NCI-H2081 treated with DMSO at 0.1 percent for 48 hours (cell line): ENCODE measurements around the gene NUDT4.
"Not testable (repeated sequence)": the region's sequence is repeated elsewhere in the genome, so short reads cannot be mapped to it uniquely, and the experiment has no call there.

ENCODE experiments used
- DNase-seq: peaks from one replicate; lab custom pipeline; 2025; lab: John Stamatoyannopoulos, UW

NUDT4 gene

GRCh38 chr12:93402333-93403311 lies 24.9 kb downstream of the NUDT4 start:
- no peak for DNase-seq

GRCh38 chr12:93403988-93404803 lies 26.5 kb downstream of the NUDT4 start:
- no peak for DNase-seq

GRCh38 chr12:93404961-93405849 lies 27.5 kb downstream of the NUDT4 start:
- no peak for DNase-seq

GRCh38 chr12:93407054-93407962 lies 29.6 kb downstream of the NUDT4 start:
- no peak for DNase-seq

GRCh38 chr12:93407963-93408283 lies 30.2 kb downstream of the NUDT4 start:
- no peak for DNase-seq

- no peak for DNase-seq
Measured at GRCh38 chr12:93408813-93409212, 31.1 kb downstream of the NUDT4 start.

- DNase-seq: not testable (repeated sequence)
Measured at GRCh38 chr12:93409343-93410187, 31.8 kb downstream of the NUDT4 start.

- not testable (repeated sequence) for DNase-seq
Measured at GRCh38 chr12:93411060-93411459, 33.3 kb downstream of the NUDT4 start.

- not testable (repeated sequence) for DNase-seq
Measured at GRCh38 chr12:93412396-93412795, 34.7 kb downstream of the NUDT4 start.

GRCh38 chr12:93413064-93413463 lies 35.3 kb downstream of the NUDT4 start:
- no peak for DNase-seq

GRCh38 chr12:93415723-93416464 lies 38.2 kb downstream of the NUDT4 start:
- no peak for DNase-seq

- no peak for DNase-seq
Measured at GRCh38 chr12:93417967-93418480, 40.3 kb downstream of the NUDT4 start.

- no peak for DNase-seq
Measured at GRCh38 chr12:93419388-93420034, 41.8 kb downstream of the NUDT4 start.

- no peak for DNase-seq
Measured at GRCh38 chr12:93422050-93422449, 44.3 kb downstream of the NUDT4 start.

- DNase-seq: no peak
Measured at GRCh38 chr12:93425736-93426411, 48.1 kb downstream of the NUDT4 start.

GRCh38 chr12:93426412-93426805 lies 48.7 kb downstream of the NUDT4 start:
- no peak for DNase-seq

- no peak for DNase-seq
Measured at GRCh38 chr12:93427779-93428564, 50.2 kb downstream of the NUDT4 start.
